ENCODE results near the gene FOXRED2. TPM values are rescaled to one million over a fixed set of nuclear protein-coding genes. Genes with fewer than 3 reads are reported as not detected.
"Not testable (repeated sequence)": the region's sequence is repeated elsewhere in the genome, so short reads cannot be mapped to it uniquely, and the experiment has no call there.

FOXRED2 gene
- total RNA-seq, 1 donor from 2014 or later = 39.8 TPM

- no peak for DNase-seq (ENCODE audit: low spot score in 2 of 2, unreplicated experiment in 2 of 2)
- H3K27ac Mint-ChIP-seq = peak overlapping the region; percentile 21
- H3K4me3 Mint-ChIP-seq = no peak overlapping the region
- no peaks in the 10 kb centered on the region for H3K36me3 Mint-ChIP-seq
- no peaks in the 10 kb centered on the region for H3K9me3 Mint-ChIP-seq
- TF ChIP-seq CTCF (IDR thresholded peaks at IDR 0.05; ENCODE audit: unreplicated experiment) = no peak
- peaks cover 10% of the 10 kb centered on the region for H3K4me1 Mint-ChIP-seq
- peaks cover 2% of the 10 kb centered on the region for H3K27me3 Mint-ChIP-seq (ENCODE audit: low read depth)
Measured at GRCh38 chr22:36540867-36541642, 34.2 kb upstream of the FOXRED2 start.

GRCh38 chr22:36538529-36538928, 31.7 kb upstream of the FOXRED2 start:
- peaks cover 10% of the 10 kb centered on the region for H3K4me1 Mint-ChIP-seq
- H3K27me3 Mint-ChIP-seq (ENCODE audit: low read depth) = no peaks in the 10 kb centered on the region
- H3K27ac Mint-ChIP-seq = no peak overlapping the region
- H3K36me3 Mint-ChIP-seq = no peaks in the 10 kb centered on the region
- no peak overlapping the region for H3K4me3 Mint-ChIP-seq
- DNase-seq (ENCODE audit: low spot score in 2 of 2, unreplicated experiment in 2 of 2) = no peak
- TF ChIP-seq CTCF (IDR thresholded peaks at IDR 0.05; ENCODE audit: unreplicated experiment) = no peak
- H3K9me3 Mint-ChIP-seq = peaks cover 4% of the 10 kb centered on the region

- DNase-seq (ENCODE audit: low spot score in 2 of 2, unreplicated experiment in 2 of 2) = no peak
- Mint-ChIP-seq H3K36me3 (no peaks in the 10 kb centered on the region), H3K27ac (no peak overlapping the region), H3K27me3 (ENCODE audit: low read depth) (no peaks in the 10 kb centered on the region), H3K4me3 (no peak overlapping the region), H3K4me1 (peaks cover 4% of the 10 kb centered on the region), H3K9me3 (peaks cover 9% of the 10 kb centered on the region)
- no peak for TF ChIP-seq CTCF (IDR thresholded peaks at IDR 0.05; ENCODE audit: unreplicated experiment)
Measured at GRCh38 chr22:36536717-36537116, 29.9 kb upstream of the FOXRED2 start.

- H3K4me1 Mint-ChIP-seq; H3K27ac Mint-ChIP-seq; H3K9me3 Mint-ChIP-seq; H3K27me3 Mint-ChIP-seq (ENCODE audit: low read depth); H3K4me3 Mint-ChIP-seq; DNase-seq (ENCODE audit: low spot score in 2 of 2, unreplicated experiment in 2 of 2); H3K36me3 Mint-ChIP-seq: not testable (repeated sequence)
Measured at GRCh38 chr22:36533320-36533719, 26.5 kb upstream of the FOXRED2 start.

GRCh38 chr22:36532466-36532865, 25.6 kb upstream of the FOXRED2 start:
- no peak for DNase-seq (ENCODE audit: low spot score in 2 of 2, unreplicated experiment in 2 of 2)
- no peak overlapping the region for H3K27ac Mint-ChIP-seq
- H3K4me1 Mint-ChIP-seq = peaks cover 8% of the 10 kb centered on the region
- no peaks in the 10 kb centered on the region for H3K36me3 Mint-ChIP-seq
- no peak overlapping the region for H3K4me3 Mint-ChIP-seq
- no peak for TF ChIP-seq CTCF (IDR thresholded peaks at IDR 0.05; ENCODE audit: unreplicated experiment)
- H3K9me3 Mint-ChIP-seq = peaks cover 9% of the 10 kb centered on the region
- H3K27me3 Mint-ChIP-seq (ENCODE audit: low read depth) = no peaks in the 10 kb centered on the region

- peaks cover 23% of the 10 kb centered on the region for H3K36me3 Mint-ChIP-seq
- no peak for TF ChIP-seq CTCF (IDR thresholded peaks at IDR 0.05; ENCODE audit: unreplicated experiment)
- H3K27ac Mint-ChIP-seq = peak within 1 kb of the TSS; percentile 98
- H3K9me3 Mint-ChIP-seq = peaks cover 5% of the 10 kb centered on the region
- H3K4me1 Mint-ChIP-seq = peaks cover 15% of the 10 kb centered on the region
- H3K27me3 Mint-ChIP-seq (ENCODE audit: low read depth) = no peaks in the 10 kb centered on the region
- DNase-seq (ENCODE audit: low spot score in 2 of 2, unreplicated experiment in 2 of 2) = peak; percentile 87 to 97
- peak within 1 kb of the TSS; percentile 95 for H3K4me3 Mint-ChIP-seq
Measured at GRCh38 chr22:36528795-36529751, 22.2 kb upstream of the FOXRED2 start, which contains the start of gene EIF3D. EIF3D (minus strand) TSS chr22:36529166; CDS start chr22:36526121, 3,045 bp downstream.

Measured in mesothelial cell of epicardium (in vitro differentiated cells).